Liver (tissue), 9 donors: ENCODE results near the gene FAR1. TPM values are rescaled to one million over a fixed set of nuclear protein-coding genes. Genes with fewer than 3 reads are reported as not detected.
"Not testable (repeated sequence)": the region's sequence is repeated elsewhere in the genome, so short reads cannot be mapped to it uniquely, and the experiment has no call there.

ENCODE experiments used
- DNase-seq: peaks from one replicate; pipeline ENCODE4 v3.0.0-alpha.2; 2017; ENCODE audit warnings: low spot score
- H3K27ac ChIP-seq, 2 donors: one replicate each; pipeline ENCODE4 v1.7.0; 2013; ENCODE audit warnings: inconsistent platforms in 2 of 2, low read length in 2 of 2, control low read depth in 1 of 2, low read depth in 1 of 2, mild to moderate bottlenecking in 1 of 2
- H3K27me3 ChIP-seq, 4 donors: one replicate each; pipeline versions ENCODE4 v1.6.1 to v1.7.0; 2013; ENCODE audit warnings: low read length in 3 of 4, inconsistent platforms in 1 of 4, mild to moderate bottlenecking in 1 of 4, moderate library complexity in 1 of 4; ENCODE audit not compliant: control insufficient read depth in 4 of 4, insufficient read depth in 4 of 4
- H3K36me3 ChIP-seq, 4 donors: one replicate each; pipeline versions ENCODE4 v1.6.1 to v1.7.0; 2013; ENCODE audit warnings: low read length in 3 of 4, mild to moderate bottlenecking in 3 of 4, low read depth in 1 of 4, moderate library complexity in 1 of 4; ENCODE audit not compliant: control insufficient read depth in 4 of 4, insufficient read depth in 3 of 4
- H3K4me1 ChIP-seq, 4 donors: one replicate each; pipeline versions ENCODE4 v1.6.1 to v1.7.0; 2013; ENCODE audit warnings: low read length in 3 of 4, mild to moderate bottlenecking in 3 of 4, moderate library complexity in 1 of 4; ENCODE audit not compliant: control insufficient read depth in 4 of 4, insufficient read depth in 4 of 4
- H3K4me3 ChIP-seq, 3 donors: one replicate each; pipeline versions ENCODE4 v1.6.1 to v1.7.0; 2013; ENCODE audit warnings: low read length in 3 of 3, control low read depth in 1 of 3, low read depth in 1 of 3, mild to moderate bottlenecking in 1 of 3
- H3K9ac ChIP-seq, 2 donors: one replicate each; pipeline ENCODE4 v1.7.0; 2013; ENCODE audit warnings: low read length in 2 of 2, mild to moderate bottlenecking in 2 of 2, moderate library complexity in 2 of 2, control low read depth in 1 of 2, low read depth in 1 of 2
- H3K9me3 ChIP-seq, 4 donors: one replicate each; pipeline versions ENCODE4 v1.6.1 to v1.7.0; 2013; ENCODE audit warnings: low read length in 3 of 4; ENCODE audit not compliant: control insufficient read depth in 4 of 4
- FOXA1 ChIP-seq: IDR thresholded peaks from 2 replicates; pipeline ENCODE4 v1.6.1; 2016; ENCODE audit warnings: antibody characterized with exemption
- FOXA2 ChIP-seq: IDR thresholded peaks from 2 replicates; pipeline ENCODE4 v1.6.1; 2016; ENCODE audit warnings: antibody characterized with exemption
- GABPA ChIP-seq, 2 donors: IDR thresholded peaks in 1 of 2; conservative IDR thresholded peaks in 1 of 2; 2 replicates each; pipeline ENCODE4 v1.6.1; 2016; ENCODE audit warnings: antibody characterized with exemption in 2 of 2, mild to moderate bottlenecking in 1 of 2, moderate library complexity in 1 of 2
- HNF4A ChIP-seq, 2 donors: conservative IDR thresholded peaks; 2 replicates each; pipeline ENCODE4 v1.6.1; 2016; ENCODE audit warnings: antibody characterized with exemption in 2 of 2, mild to moderate bottlenecking in 2 of 2
- HNF4G ChIP-seq: IDR thresholded peaks from 2 replicates; pipeline ENCODE4 v1.6.1; 2016; ENCODE audit warnings: antibody characterized with exemption
- JUND ChIP-seq, 2 donors: IDR thresholded peaks; 2 replicates each; pipeline ENCODE4 v1.6.1; 2016; ENCODE audit warnings: antibody characterized with exemption in 2 of 2
- NR2F2 ChIP-seq: IDR thresholded peaks from 2 replicates; pipeline ENCODE4 v1.6.1; 2016; ENCODE audit warnings: antibody characterized with exemption
- RAD21 ChIP-seq, 2 donors: IDR thresholded peaks; 2 replicates each; pipeline ENCODE4 v1.6.1; 2016; ENCODE audit warnings: antibody characterized with exemption in 2 of 2, mild to moderate bottlenecking in 2 of 2
- RXRA ChIP-seq, 2 donors: IDR thresholded peaks; 2 replicates each; pipeline ENCODE4 v1.6.1; 2017 to 2018; ENCODE audit warnings: antibody characterized with exemption in 2 of 2, mild to moderate bottlenecking in 1 of 2
- SP1 ChIP-seq: IDR thresholded peaks from 2 replicates; pipeline ENCODE4 v1.6.1; 2018; ENCODE audit warnings: antibody characterized with exemption, mild to moderate bottlenecking
- WGBS: extraction: QIAGEN DNeasy Blood & Tissue Kit; methylation state at CpG from one replicate; pipeline ENCODE4 v1.1.7; 2013; 5-methylcytosine and 5-hydroxymethylcytosine counted together
- polyA plus RNA-seq, 2 donors: library from polyadenylated mRNA; stranded (reverse) in 1 of 2; unstranded in 1 of 2; fragments of 200-250 nt in 1 of 2; fragments of >200 nt in 1 of 2; fragmentation: Nextera tagmentation in 1 of 2; extraction: Ambion mirVana in 1 of 2; gene quantifications; one replicate each; pipeline versions ENCODE4 v1.2.1 to v1.2.3, GENCODE V29; 2013 to 2015
- total RNA-seq, 2 donors: library from RNA; depleted of rRNA; stranded (reverse); fragments of >200 nt; gene quantifications; one replicate each; pipeline ENCODE4 v1.2.3, GENCODE V29; 2014
- TF ChIP-seq, protein P1 (sequence below): IDR thresholded peaks from 2 replicates; pipeline ENCODE4 v1.6.1; 2016; ENCODE audit warnings: antibody characterized with exemption
- TF ChIP-seq, protein P2 (sequence below): IDR thresholded peaks from 2 replicates; pipeline ENCODE4 v1.6.1; 2016; ENCODE audit warnings: antibody characterized with exemption, mild to moderate bottlenecking
- donor health status: healthy.
- donor health status: healthy.
- donor health status: healthy.
- donor health status: healthy.
- donor health status: healthy.

FAR1 gene
- total and polyA plus RNA-seq, 4 donors: 1.7 to 29.6 (median 5.5) TPM

DNA sequence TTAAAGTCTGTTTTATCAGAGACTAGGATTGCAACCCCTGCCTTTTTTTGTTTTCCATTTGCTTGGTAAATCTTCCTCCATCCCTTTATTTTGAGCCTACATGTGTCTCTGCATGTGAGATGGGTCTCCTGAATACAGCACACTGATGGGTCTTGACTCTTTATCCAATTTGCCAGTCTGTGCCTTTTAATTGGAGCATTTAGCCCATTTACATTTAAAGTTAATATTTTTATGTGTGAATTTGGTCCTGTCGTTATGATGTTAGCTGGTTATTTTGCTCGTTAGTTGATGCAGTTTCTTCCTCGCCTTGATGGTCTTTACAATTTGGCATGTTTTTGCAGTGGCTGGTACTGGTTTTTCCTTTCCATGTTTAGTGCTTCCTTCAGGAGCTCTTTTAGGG lies 41.6 kb upstream of the FAR1 start:
- 90% methylated on average over 3 of the region's 3 CpGs for WGBS
- DNase-seq: not testable (repeated sequence)

DNA sequence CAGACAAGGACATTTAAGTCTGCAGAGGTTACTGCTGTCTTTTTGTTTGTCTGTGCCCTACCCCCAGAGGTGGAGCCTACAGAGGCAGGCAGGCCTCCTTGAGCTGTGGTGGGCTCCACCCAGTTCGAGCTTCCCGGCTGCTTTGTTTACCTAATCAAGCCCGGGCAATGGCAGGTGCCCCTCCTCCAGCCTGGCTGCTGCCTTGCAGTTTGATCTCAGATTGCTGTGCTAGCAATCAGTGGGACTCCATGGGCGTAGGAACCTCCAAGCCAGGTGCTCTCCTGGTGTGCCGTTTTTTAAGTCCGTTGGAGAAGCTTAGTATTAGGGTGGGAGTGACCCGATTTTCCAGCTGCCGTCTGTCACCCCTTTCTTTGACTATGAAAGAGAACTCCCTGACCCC lies 39.8 kb upstream of the FAR1 start:
- H3K27ac ChIP-seq, H3K27me3 ChIP-seq, DNase-seq, H3K4me1 ChIP-seq, H3K9ac ChIP-seq, H3K9me3 ChIP-seq, H3K36me3 ChIP-seq, H3K4me3 ChIP-seq: not testable (repeated sequence)
- 76% methylated on average over 8 of the region's 8 CpGs for WGBS

More for the DNA sequence above, 41.6 kb upstream of the FAR1 start:
- not testable (repeated sequence) for H3K4me3 ChIP-seq, H3K36me3 ChIP-seq, H3K4me1 ChIP-seq, H3K27ac ChIP-seq, H3K27me3 ChIP-seq, H3K9ac ChIP-seq, H3K9me3 ChIP-seq

DNA sequence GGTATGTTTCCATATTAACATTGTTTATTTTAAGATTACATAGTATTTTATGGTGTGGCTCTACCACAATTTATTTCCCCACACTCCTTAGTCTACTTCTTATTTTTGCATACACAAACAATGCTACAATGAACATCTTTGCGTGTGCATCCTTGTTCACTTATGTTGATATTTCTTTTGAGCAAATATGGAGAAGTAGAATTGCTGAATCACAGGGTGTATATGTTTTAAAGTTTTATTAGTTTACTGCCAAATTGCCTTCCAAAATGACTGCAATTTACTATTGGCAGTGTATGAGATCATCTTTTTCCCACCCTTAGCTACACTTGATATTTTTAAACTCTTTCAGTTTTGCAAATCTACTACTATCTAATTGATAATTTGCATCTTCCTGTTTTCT lies 38.7 kb upstream of the FAR1 start:
- Histone ChIP-seq H3K36me3 (no peaks in the 10 kb centered on the region), H3K9me3 (peaks cover 0 to 2% (median 0%) of the 10 kb centered on the region in 4 donors), H3K4me3 (no peak overlapping the region), H3K27me3 (peaks cover 0 to 7% (median 0%) of the 10 kb centered on the region in 4 donors), H3K9ac (no peak overlapping the region), H3K27ac (no peak overlapping the region), H3K4me1 (no peaks in the 10 kb centered on the region)
- DNase-seq: no peak
- 82% methylated on average over 1 of the region's 1 CpG for WGBS
- no peak for TF ChIP-seq FOXA2
- TF ChIP-seq JUND (IDR thresholded peaks at IDR 0.05): no peak
- no peak for TF ChIP-seq RAD21 (IDR thresholded peaks at IDR 0.05)
- TF ChIP-seq, protein P1, sequence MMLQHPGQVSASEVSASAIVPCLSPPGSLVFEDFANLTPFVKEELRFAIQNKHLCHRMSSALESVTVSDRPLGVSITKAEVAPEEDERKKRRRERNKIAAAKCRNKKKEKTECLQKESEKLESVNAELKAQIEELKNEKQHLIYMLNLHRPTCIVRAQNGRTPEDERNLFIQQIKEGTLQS: no peak
- no peak for TF ChIP-seq HNF4G
- no peak for TF ChIP-seq RXRA (IDR thresholded peaks at IDR 0.05)
- TF ChIP-seq, protein P2, sequence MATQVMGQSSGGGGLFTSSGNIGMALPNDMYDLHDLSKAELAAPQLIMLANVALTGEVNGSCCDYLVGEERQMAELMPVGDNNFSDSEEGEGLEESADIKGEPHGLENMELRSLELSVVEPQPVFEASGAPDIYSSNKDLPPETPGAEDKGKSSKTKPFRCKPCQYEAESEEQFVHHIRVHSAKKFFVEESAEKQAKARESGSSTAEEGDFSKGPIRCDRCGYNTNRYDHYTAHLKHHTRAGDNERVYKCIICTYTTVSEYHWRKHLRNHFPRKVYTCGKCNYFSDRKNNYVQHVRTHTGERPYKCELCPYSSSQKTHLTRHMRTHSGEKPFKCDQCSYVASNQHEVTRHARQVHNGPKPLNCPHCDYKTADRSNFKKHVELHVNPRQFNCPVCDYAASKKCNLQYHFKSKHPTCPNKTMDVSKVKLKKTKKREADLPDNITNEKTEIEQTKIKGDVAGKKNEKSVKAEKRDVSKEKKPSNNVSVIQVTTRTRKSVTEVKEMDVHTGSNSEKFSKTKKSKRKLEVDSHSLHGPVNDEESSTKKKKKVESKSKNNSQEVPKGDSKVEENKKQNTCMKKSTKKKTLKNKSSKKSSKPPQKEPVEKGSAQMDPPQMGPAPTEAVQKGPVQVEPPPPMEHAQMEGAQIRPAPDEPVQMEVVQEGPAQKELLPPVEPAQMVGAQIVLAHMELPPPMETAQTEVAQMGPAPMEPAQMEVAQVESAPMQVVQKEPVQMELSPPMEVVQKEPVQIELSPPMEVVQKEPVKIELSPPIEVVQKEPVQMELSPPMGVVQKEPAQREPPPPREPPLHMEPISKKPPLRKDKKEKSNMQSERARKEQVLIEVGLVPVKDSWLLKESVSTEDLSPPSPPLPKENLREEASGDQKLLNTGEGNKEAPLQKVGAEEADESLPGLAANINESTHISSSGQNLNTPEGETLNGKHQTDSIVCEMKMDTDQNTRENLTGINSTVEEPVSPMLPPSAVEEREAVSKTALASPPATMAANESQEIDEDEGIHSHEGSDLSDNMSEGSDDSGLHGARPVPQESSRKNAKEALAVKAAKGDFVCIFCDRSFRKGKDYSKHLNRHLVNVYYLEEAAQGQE: no peak
- no peak for TF ChIP-seq FOXA1

DNA sequence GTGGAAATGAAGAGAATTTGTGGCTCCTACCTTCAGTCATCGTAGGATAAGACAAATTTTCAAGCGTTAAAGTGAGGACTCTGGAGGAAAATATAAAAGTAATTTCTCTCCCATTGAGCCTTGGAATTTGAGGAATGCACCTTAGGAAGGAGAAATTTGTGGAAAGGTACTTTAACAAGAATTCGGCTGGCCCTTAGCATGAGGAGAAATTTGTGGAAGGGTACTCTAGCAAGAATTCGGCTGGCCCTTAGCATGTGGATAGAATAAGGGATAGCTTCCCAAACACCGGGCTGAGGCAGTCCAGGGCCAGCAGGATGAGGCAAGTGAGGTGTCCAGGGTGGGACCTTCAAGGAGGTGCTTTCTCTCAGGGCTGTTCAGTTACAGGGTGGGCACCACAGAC lies 33.2 kb upstream of the FAR1 start:
- Histone ChIP-seq H3K27ac (no peak overlapping the region), H3K9ac (no peak overlapping the region), H3K27me3 (peaks cover 0 to 7% (median 0%) of the 10 kb centered on the region in 4 donors), H3K4me1 (no peaks in the 10 kb centered on the region), H3K9me3 (peaks cover 0 to 2% (median 0%) of the 10 kb centered on the region in 4 donors), H3K4me3 (no peak overlapping the region), H3K36me3 (no peaks in the 10 kb centered on the region)
- TF ChIP-seq RAD21 (IDR thresholded peaks at IDR 0.05) (no peak), SP1 (no peak), HNF4A (conservative IDR thresholded peaks at IDR 0.05) (no peak), JUND (IDR thresholded peaks at IDR 0.05) (no peak), GABPA (IDR thresholded peaks at IDR 0.05 in 1 of 2, conservative IDR thresholded peaks at IDR 0.05 in 1 of 2) (no peak), NR2F2 (no peak), FOXA1 (no peak)
- TF ChIP-seq, protein P1: no peak
- DNase-seq: no peak
- WGBS: 81% methylated on average over 5 of the region's 5 CpGs
